ENCODE results near the gene SEM1. TPM values are rescaled to one million over a fixed set of nuclear protein-coding genes. Genes with fewer than 3 reads are reported as not detected.
"Not testable (repeated sequence)": the region's sequence is repeated elsewhere in the genome, so short reads cannot be mapped to it uniquely, and the experiment has no call there.

Gene SEM1
- 59.9 TPM for total RNA-seq
- long read RNA-seq, transcript SEM1-201 (3 exons, 1,314 nt), result major isoform, 62 of 75 reads
- long read RNA-seq, partial matches to known transcripts, result 0 of 75 reads
- long read RNA-seq, other reads (novel, unspliced or antisense), result 9 of 75 reads

DNA sequence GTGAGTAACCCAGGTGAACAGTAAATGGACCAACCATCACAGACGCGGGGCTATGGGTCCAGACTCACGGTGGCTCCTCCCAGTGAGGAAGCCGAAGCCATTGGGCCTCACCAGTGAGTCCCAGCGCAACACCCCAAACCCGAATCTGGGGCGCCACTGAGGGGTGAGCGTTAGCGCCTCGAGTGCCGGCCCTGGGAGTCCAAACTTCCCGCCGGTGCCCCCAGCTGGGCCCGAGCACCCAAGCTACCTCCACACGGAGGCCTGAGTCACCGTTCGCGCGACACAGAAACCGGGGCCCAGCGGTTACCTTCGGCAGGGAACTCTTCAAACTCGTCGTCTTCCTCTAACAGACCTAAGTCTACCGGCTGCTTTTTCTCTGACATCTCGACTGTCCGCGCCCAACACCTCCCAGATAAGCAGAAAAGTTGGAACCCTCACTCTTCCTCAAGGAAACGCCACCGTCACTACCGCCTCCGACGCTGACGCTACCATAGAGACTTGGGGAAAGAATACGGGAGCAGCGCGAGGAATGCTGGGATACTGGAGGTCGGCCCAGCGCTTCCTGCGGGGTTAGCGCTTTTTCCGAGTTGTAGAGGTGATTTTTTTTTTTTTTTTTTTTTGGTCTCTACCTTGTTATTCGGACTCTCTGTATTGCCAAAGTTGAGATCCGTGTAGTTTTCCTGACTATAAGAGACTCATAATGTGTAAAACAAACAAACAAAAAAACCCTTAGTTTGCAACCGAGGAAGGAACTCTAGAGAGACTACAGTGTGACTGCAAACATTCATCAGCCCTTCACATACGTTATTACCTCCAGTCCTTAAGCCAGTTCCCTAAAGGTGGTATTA, at the start of gene SEM1:
Gene SEM1 (minus strand): TSS at position 466 of the 848 bp plus-strand sequence. CDS start 83 bp downstream, at position 383.
- DNase-seq (peak; percentile 91), ATAC-seq (peak; percentile 100)
- intact Hi-C loops (cut with micrococcal nuclease), result no loop called here

DNA sequence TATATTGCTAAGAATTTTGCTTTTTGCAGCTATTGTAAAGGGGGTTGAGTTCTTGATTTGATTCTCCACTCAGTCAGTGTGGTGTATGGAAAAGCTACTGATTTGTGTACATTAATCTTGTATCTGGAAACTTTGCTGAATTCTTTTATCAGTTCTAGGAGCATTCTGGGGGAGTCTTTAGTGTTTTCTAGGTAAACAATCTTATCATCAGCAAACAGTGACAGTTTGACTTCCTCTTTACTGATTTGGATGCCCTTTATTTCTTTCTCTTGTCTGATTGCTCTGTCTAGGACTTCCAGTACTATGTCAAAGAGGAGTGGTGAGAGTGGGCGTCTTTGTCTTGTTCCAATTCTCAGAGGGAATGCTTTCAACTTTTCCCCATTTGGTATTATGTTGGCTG, 48.2 kb upstream of the SEM1 start:
- DNase-seq; intact Hi-C loops (cut with micrococcal nuclease); ATAC-seq: not testable (repeated sequence)

DNA sequence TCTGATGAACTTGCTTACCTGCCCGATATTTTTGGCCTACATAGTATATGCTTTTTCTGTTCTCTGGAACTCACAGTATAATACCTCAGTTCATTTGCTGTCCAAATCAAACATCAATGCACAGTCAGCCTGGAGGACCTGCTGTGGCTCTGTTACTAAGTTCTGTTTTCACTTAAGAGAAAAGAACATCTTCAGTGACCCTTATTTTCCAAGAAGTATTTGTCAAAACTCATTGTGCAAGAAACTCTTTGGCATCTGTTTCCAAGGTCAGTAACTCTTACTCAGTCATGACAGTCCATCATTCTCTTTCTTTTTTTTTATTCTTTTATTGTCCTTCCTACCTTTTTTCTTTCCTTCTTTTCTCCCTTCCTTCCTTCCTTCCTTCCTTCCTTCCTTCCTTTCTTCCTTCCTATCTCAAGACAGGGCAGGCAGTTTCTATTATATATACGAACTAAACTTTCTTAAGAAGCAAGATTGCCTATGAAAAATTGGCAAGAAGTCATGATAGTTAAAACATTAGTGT, 37.8 kb upstream of the SEM1 start:
- no peak for ATAC-seq
- DNase-seq, result no peak
- intact Hi-C loops (cut with micrococcal nuclease), result no loop called here

DNA sequence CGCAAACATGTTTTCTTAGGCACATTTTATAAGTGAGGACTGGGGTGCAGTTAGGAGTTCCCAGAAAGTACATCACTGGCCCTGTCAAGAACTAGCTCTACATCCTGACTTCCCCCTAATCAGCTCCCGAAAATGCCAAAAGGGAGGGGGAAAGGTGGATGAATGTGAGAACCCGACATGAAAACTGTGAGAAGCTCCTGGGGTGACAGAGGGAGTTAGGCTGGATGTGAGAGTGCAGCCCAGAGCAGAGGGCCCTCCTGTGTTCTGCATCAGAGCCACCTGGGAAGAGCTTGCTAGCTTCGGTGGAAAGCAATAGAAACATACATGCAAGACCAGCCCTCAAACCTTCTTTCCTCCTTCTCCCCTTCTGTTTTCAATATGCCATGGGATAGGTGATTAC, 30.5 kb upstream of the SEM1 start:
- no peak for ATAC-seq
- intact Hi-C loops (cut with micrococcal nuclease), result no loop called here
- DNase-seq, result no peak

DNA sequence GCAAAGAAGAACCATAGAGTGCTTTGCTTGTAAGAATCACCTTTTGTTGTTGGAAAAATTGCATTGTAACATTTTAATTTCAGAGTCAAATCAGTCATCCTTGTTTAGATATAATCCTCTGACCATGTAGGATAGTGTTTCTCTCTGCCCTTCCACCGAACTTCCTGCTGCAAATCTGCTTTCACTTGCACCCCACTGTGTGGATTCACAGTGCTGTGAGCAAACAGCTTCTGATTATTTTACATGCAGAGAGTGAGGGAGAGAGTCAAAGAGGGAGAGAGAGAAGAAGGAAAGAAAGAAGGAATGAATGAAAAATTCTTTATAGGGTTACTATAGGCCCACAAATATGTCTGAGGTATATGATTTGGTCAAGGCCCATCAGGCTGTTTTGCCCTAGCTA, 30.0 kb upstream of the SEM1 start:
- no peak for ATAC-seq
- intact Hi-C loops (cut with micrococcal nuclease), result no loop called here
- no peak for DNase-seq

DNA sequence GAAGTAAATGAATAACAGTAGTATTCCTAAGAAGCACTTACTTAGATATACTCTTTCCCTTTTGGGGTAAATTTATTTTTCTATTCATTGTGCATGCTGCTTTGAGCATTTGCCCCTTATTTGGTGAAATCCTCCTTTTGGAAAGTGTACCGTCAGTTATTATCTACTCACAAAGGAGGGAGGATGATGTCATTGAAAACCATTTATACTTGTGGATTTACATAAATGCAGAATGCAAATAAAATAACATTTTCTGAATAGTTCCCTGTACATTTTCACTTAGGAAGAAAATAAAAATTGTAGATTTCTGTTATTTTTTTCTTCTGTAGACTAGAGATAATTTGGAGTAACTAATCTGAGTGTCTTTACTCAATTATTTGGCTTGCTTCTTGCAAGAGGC, 29.5 kb upstream of the SEM1 start:
- intact Hi-C loops (cut with micrococcal nuclease), result no loop called here
- no peak for DNase-seq
- ATAC-seq, result no peak

DNA sequence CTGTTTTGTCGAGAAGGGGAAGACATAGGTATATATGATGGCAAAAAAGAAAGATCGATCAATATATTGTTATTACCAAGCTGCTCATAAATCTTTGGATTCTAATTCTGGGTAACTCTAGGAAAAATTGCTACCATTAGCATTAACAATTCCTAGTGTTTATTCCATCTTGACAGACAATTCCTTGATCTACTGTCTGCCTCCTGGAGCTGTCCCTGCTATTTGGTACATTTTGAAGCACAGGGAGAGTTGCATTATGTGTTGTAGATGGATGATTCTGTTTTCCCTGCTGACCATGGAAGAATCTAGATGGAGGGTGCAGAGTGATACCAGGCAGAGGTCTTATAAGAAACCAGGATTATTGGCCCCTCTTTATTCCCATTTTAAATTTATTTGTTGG, 29.1 kb upstream of the SEM1 start:
- intact Hi-C loops (cut with micrococcal nuclease), result no loop called here
- DNase-seq, result no peak
- ATAC-seq, result no peak

DNA sequence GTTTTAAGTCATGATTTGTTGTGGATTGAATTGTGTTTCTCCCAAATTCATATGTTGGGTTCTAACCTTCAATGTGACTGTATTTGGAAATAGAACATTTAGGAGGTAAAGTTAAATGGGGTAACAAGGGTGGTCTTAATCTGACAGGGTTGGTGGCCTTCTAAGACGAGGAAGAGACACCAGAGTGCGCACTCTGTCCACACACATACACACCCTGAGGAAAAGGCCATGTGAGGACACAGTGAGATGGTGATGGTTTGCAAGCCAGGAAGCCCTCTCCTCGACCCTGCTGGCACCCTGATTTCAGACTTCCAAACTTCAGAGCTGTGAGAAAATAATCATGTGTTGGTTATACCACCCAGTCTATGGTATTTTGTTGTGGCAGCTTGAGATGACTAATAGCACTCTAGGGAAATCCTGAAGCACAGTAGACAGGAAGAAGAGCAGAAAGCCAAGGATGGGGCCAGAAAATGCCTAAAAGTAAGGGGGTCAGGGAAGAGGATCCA, 28.0 kb upstream of the SEM1 start:
- intact Hi-C loops (cut with micrococcal nuclease), result no loop called here
- no peak for DNase-seq
- no peak for ATAC-seq

DNA sequence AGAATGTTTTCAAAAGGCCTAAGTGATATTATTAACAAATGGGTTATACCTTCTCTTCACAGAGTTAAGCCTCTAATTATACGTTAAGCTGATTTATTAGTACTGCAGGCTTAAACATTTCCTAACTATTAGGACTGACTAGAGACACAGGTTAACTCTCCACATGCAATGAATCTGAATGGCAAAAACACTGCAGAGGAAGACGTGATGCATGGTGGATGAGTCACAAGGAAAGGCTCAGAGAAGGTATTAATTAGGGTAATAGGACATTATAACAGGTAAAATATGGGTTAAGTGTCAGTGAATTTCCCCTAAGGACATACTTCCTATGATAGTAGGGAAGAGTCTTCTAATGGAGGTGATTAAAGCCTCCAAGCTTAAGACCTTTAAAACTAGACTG, 24.7 kb upstream of the SEM1 start:
- ATAC-seq, result no peak
- DNase-seq, result no peak
- intact Hi-C loops (cut with micrococcal nuclease), result loop anchor here (2.0 kb wide), 1 partner anchor 34 kb away; no protein-coding TSS in a partner anchor

DNA sequence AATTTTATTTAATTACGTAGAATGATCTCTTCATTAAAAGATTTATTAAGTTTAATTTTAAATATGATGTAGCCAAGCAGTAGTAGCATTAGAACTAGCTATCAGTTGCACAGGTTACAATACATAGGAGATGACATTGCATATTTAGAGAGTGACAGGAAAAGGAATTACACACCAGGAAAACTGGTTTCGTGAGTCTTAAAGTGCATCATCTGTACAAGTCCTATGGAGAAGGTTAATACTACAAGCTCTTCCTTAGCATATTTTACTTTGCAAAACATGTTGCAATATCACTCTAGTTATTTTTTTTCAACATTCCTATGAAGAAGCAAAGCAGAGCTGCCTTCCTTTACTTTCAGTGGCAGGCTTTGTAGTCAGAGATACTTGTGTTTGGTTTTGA, 20.2 kb upstream of the SEM1 start:
- no peak for DNase-seq
- ATAC-seq, result no peak
- intact Hi-C loops (cut with micrococcal nuclease), result no loop called here

DNA sequence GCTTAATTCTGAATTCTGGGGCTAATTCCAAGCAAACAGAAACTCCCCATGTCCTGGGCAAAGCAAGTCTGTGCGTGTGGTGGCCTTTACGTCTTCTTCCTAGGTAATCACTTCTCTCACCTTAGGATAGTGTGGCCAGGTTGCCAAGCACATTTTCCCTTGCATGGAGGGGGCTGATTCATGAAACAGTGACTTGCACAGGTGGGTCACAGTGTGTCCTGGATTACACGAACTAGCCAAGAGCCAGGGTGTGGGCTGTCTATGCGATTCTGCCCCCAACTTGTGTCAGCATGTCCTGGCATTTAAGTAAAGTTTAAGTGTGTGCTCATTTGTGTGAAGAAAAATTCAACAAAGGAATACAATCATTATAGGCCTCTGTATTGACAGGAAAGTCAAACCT, 18.5 kb upstream of the SEM1 start:
- intact Hi-C loops (cut with micrococcal nuclease), result no loop called here
- ATAC-seq (no peak), DNase-seq (no peak)

DNA sequence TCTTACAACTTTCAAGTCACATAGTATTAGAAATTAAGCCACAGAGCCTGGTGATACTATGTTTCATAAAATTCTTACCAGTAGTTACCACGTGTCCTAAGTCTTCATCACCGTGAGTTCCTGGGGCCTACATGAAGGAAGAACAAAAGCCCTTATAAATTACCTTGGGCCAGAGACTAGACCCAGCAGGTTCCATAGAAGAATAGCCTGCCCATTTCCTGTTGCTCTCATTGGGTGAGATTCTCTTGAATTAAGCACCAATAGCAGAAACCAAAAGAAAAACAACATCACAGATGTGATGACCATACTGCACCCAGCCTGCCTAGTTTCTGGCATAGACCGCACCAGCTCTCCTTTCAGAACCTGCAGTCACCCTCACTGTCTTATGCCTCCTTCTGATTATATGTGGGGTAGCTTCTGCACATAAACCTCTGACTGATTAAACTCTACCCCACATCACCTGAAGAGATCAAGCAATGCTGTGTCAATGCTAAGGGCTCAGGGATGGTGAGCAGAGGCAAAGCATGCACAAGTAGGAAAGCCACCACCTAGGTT, 18.0 kb upstream of the SEM1 start:
- DNase-seq, result no peak
- no peak for ATAC-seq
- intact Hi-C loops (cut with micrococcal nuclease), result no loop called here

DNA sequence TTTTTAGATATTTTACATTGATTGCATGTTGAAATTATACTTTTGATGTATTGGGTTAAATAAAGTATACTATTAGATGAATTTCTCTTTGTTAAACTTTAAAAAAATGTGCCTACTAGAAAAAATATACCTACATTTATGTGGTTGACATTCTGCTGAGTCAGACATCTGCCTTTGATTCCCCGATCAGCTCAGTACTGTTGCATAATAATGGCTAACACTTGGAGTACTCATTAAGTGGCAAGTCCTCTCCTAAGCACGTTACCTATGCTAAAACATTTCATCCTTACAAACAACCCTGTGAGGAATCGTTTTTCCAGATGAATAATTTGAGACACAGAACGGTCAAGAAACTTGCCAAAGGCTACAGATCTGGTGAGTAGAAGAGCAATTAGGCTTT, 14.0 kb upstream of the SEM1 start:
- no peak for ATAC-seq
- intact Hi-C loops (cut with micrococcal nuclease), result no loop called here
- no peak for DNase-seq

DNA sequence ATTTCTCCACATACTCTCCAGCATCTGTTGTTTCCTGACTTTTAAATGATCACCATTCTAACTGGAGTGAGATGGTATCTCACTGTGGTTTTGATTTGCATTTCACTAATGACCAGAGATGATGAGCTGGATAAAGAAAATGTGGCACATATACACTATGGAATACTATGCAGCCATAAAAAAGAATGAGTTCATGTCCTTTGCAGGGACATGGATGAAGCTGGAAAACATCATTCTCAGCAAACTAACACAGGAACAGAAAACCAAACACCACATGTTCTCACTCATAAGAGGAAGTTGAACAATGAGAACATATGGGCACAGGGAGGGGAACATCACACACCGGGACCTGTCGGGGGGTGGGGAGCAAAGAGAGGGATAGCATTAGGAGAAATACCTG, 13.3 kb upstream of the SEM1 start:
- DNase-seq; intact Hi-C loops (cut with micrococcal nuclease); ATAC-seq: not testable (repeated sequence)

DNA sequence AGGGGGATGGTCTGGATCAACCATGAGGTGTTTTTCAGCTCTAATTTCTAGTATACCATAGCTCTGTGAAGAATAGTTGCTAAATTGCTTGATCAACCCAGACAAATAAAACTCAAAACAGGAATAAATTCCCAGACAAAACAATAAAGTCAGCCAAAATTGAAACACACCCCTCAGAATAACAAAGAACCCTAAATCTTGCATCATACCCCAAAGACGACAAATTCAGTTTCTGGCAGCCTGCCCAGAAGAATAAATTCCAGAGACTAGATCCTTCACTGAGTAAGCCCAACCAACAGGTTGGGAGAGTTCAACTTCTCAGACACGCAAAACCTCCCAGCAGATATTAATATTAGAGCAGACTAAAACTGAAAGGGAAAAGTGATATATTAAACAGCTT, 11.2 kb upstream of the SEM1 start:
- no peak for ATAC-seq
- intact Hi-C loops (cut with micrococcal nuclease), result no loop called here
- DNase-seq, result no peak

DNA sequence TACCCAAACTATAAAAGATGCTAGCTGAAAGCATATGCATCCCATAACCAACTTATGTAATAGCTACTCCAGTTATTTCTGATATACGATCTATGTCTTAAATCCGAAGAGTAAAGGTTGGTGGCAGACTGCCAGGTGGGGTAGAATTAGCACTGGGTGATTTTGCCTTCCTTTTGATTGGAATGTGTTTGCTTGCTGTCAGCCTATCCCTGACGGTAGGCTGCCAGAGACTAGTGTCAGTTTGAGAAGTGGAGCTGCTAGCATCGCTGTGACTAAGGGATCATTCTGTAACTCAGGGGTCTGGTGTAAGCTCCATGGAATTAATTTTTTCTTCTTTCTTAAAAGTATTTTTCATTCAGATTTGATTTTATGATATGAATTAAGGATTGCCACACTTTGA, 9.5 kb upstream of the SEM1 start:
- no peak for ATAC-seq
- DNase-seq, result no peak
- intact Hi-C loops (cut with micrococcal nuclease), result no loop called here

DNA sequence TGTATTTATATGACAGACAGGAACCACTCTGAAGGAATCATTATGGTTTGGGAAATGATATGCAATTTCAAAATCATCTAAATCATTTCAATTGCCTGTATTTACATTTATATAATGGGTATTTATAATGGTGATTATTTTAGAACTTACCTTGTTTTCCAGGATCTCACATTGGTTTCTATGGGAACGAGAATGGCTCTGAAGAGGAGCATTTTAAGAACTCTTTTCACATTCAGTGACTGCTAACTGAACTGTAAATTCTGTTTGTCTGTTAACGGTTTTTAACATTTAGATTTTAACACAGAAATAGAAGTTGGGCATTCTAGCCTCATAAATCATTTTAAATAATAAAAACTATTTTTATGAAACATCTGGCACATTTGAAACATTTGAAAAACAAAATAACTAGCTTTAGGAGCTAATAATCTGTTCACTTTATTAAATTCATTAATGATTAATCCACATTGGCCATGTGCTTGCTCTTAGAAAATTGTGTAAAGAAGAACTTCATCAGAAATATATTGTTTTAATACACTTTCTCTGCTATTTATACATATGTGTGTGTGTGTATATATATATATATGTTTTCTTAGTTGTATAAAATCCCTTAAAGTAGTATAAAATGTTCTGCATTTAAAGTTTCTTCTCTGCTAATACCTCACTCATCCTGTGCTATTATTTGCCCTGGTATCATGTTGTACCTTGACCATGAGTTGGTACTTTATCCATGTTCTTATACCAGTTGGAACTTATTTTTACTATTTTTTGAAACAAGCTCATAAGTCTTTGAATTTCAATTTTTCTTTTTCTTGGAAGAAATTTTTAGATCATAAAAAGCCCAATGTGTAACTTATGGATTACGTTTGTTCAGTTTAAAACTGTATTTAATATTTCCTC, 8.7 kb upstream of the SEM1 start:
- DNase-seq (no peak), ATAC-seq (no peak)
- intact Hi-C loops (cut with micrococcal nuclease), result no loop called here

DNA sequence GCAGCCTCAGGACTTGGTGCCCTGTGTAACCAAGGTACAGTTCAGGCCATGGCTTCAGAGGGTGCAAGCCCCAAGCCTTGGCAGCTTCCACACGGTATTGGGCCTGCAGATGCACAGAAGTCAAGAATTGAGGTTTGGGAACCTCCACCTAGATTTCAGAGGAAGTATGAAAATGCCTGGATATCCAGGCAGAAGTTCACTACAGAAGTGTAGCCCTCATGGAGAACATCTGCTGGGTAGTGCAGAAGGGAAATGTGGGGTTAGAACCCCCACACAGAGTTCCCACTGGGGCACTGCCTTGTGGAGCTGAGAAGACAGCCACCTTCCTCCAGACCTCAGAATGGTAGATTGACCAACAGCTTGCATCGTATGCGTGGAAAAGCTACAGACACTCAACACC, 3.4 kb upstream of the SEM1 start:
- intact Hi-C loops (cut with micrococcal nuclease), result no loop called here
- DNase-seq, result no peak
- ATAC-seq, result no peak

DNA sequence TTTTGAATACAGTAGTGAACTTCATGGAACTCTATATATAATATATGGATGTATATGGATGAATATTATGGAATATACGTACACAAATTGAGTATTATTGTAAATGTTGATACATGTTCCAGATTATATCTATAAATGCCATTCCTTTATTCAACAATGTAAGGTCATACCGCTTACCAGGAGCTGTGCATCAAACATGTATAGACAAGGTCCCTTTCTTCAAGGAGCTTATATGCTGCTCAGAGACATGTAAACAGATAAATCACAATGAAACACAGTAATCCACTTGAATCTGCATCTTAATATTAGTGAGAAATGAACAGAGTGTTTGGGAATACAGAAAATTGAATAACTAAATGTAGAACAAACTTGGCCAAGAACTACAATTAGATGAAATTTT, 898 bp upstream of the SEM1 start:
- DNase-seq, result no peak
- intact Hi-C loops (cut with micrococcal nuclease), result no loop called here

More for the DNA sequence above, 898 bp upstream of the SEM1 start:
- no peak for ATAC-seq

Data from left ventricle myocardium superior (tissue), 1 donor.